ENCODE data around the gene FAM170B.

DNA sequence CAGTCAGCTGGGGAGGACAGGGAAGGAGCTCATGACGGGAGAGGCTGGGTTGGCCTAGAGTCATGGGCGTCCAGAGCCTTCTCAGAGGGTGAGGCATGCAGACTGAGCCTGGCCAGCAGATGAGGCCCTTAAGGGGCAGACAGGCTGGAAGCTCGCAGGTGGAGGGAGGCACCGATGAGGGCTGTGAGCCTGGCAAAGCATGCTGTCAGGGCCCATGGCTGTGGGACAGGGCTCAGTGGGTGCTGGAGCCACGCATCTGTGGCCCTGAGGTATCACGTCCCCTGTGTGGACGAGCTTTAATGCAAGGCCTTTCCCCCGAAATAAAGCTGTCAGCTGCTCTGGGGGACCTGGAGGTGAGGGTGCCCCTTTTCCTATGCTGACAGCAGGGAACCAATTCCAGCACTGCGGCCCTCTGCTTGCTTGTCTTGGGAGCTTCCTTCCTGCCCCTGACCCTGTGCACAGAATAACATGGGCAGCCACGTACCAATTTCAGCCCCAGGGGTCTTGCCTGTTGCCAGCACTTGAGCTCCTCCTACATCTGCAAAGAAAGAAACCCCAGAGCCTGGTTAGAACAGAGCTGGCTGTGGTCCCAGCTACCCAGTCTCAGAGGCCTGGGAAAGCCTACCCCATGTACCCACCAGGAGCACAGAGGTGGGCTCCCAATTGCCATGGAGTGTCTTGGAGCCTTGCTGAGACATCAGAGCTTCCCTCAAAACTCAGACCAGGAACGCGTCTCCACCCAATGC is 33.8 kb upstream of the FAM170B start:
- TF ChIP-seq MEF2A (IDR thresholded peaks at IDR 0.05; ENCODE audit: control insufficient read depth, low read depth, low read length) (no peak), CTCF (IDR thresholded peaks at IDR 0.05 in 2 of 3, conservative IDR thresholded peaks at IDR 0.05 in 1 of 3; ENCODE audit: insufficient read depth in 2 of 3, low read depth in 1 of 3, low read length in 3 of 3) (no peak)

Measured in K562 (cell line).